Lower leg skin (tissue), 3 donors: Measurements from ENCODE around the gene CPAMD8.

Experiments used
- POLR2A ChIP-seq, 2 donors: fragments of 450-650 bp; IDR thresholded peaks; one replicate each; pipeline ENCODE4 v1.6.1; 2016 to 2017; ENCODE audit warnings: antibody characterized with exemption in 2 of 2, mild to moderate bottlenecking in 1 of 2, moderate library complexity in 1 of 2
- TF ChIP-seq, protein P1 (sequence below), 3 donors: fragments of 450-650 bp; IDR thresholded peaks; one replicate each; pipeline ENCODE4 v1.5.1; 2016; ENCODE audit warnings: antibody characterized with exemption in 3 of 3, mild to moderate bottlenecking in 3 of 3, moderate library complexity in 2 of 3

- TF ChIP-seq POLR2A (IDR thresholded peaks at IDR 0.05): no peak
- TF ChIP-seq, protein P1, sequence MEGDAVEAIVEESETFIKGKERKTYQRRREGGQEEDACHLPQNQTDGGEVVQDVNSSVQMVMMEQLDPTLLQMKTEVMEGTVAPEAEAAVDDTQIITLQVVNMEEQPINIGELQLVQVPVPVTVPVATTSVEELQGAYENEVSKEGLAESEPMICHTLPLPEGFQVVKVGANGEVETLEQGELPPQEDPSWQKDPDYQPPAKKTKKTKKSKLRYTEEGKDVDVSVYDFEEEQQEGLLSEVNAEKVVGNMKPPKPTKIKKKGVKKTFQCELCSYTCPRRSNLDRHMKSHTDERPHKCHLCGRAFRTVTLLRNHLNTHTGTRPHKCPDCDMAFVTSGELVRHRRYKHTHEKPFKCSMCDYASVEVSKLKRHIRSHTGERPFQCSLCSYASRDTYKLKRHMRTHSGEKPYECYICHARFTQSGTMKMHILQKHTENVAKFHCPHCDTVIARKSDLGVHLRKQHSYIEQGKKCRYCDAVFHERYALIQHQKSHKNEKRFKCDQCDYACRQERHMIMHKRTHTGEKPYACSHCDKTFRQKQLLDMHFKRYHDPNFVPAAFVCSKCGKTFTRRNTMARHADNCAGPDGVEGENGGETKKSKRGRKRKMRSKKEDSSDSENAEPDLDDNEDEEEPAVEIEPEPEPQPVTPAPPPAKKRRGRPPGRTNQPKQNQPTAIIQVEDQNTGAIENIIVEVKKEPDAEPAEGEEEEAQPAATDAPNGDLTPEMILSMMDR (IDR thresholded peaks at IDR 0.05): no peak
Measured at GRCh38 chr19:16898361-16899015, 128.1 kb downstream of the CPAMD8 start.
